Progenitor cell of endocrine pancreas (in vitro differentiated cells): Measurements from ENCODE around the gene DTD1. TPM values are rescaled to one million over a fixed set of nuclear protein-coding genes. Genes with fewer than 3 reads are reported as not detected.

Experiments used
- DNase-seq: peaks from one replicate; pipeline ENCODE4 v3.0.0; 2021; ENCODE audit warnings: low spot score; ENCODE audit not compliant: unreplicated experiment
- H3K27ac Mint-ChIP-seq: 2 replicates; pipeline ENCODE4 v1.8.0; 2021; ENCODE audit warnings: mild to moderate bottlenecking, moderate library complexity, mixed read lengths
- H3K27me3 Mint-ChIP-seq: 2 replicates; pipeline ENCODE4 v1.8.0; 2021; ENCODE audit warnings: mixed read lengths
- H3K36me3 Mint-ChIP-seq: 2 replicates; pipeline ENCODE4 v1.8.0; 2022; ENCODE audit warnings: mixed read lengths; ENCODE audit not compliant: insufficient read depth
- H3K4me1 Mint-ChIP-seq: 2 replicates; pipeline ENCODE4 v1.8.0; 2021; ENCODE audit warnings: low read depth, mixed read lengths
- H3K4me3 Mint-ChIP-seq: 2 replicates; pipeline ENCODE4 v1.8.0; 2021; ENCODE audit warnings: low read depth, mild to moderate bottlenecking, moderate library complexity, mixed read lengths
- H3K9me3 Mint-ChIP-seq: 2 replicates; pipeline ENCODE4 v1.8.0; 2021; ENCODE audit warnings: low read depth, mixed read lengths
- CTCF ChIP-seq: fragments of 200-600 bp; sonication (generic); IDR thresholded peaks from one replicate; pipeline ENCODE4 v1.5.0; 2021; ENCODE audit warnings: antibody characterized with exemption, mild to moderate bottlenecking; ENCODE audit not compliant: unreplicated experiment
- total RNA-seq: library from RNA; stranded (reverse); gene quantifications from 2 replicates; pipeline ENCODE4 v1.2.1, GENCODE V29; 2021

Gene DTD1
- total RNA-seq, 1 donor from 2014 or later = 26.8 TPM

DNA sequence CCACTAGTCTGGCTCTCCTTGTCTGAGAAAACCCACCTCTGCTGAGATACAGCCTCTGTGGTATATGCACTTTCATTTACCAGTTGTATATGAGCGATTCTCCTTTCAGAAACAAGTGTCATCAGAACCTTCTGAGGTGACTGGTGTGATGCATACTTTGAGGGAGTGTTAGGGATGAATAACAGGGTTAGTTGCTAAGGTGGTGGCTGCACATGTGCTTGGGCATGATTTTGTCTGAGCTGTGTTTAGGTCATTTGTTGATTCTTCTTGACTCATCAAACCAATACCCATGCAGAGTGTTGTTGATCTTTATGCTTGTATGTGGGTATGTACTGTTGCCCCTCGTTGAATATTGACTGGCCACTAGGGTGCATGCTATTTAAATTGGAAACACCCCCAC lies 25.7 kb downstream of the DTD1 start:
- Mint-ChIP-seq H3K27ac (no peak overlapping the region), H3K4me1 (no peaks in the 10 kb centered on the region), H3K27me3 (no peaks in the 10 kb centered on the region), H3K36me3 (peaks cover 13% of the 10 kb centered on the region), H3K9me3 (peaks cover 3% of the 10 kb centered on the region), H3K4me3 (no peak overlapping the region)
- DNase-seq = no peak
- no peak for TF ChIP-seq CTCF

DNA sequence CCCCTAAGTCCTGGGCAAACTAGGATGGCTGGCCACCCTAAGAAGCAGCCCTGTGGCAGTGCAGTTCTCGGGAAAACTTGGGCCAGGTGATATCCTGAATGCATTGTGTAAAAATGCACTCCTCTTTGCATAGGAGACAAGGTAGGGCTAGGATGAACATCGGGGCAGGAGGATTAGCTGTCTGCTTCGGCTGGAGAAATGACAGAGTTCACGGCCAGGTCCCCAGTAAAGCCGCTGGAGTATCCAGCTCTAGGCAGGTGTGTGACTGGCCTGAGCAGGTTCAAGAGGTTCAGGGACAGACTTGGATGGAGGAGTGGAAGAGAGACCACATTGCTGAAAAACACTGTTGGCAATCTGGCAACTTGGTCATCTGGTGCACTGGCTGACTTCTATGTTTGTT lies 26.4 kb downstream of the DTD1 start:
- TF ChIP-seq CTCF = no peak
- Mint-ChIP-seq H3K27ac (no peak overlapping the region), H3K36me3 (peaks cover 13% of the 10 kb centered on the region), H3K4me1 (no peaks in the 10 kb centered on the region), H3K27me3 (no peaks in the 10 kb centered on the region), H3K9me3 (peaks cover 3% of the 10 kb centered on the region), H3K4me3 (no peak overlapping the region)
- no peak for DNase-seq

DNA sequence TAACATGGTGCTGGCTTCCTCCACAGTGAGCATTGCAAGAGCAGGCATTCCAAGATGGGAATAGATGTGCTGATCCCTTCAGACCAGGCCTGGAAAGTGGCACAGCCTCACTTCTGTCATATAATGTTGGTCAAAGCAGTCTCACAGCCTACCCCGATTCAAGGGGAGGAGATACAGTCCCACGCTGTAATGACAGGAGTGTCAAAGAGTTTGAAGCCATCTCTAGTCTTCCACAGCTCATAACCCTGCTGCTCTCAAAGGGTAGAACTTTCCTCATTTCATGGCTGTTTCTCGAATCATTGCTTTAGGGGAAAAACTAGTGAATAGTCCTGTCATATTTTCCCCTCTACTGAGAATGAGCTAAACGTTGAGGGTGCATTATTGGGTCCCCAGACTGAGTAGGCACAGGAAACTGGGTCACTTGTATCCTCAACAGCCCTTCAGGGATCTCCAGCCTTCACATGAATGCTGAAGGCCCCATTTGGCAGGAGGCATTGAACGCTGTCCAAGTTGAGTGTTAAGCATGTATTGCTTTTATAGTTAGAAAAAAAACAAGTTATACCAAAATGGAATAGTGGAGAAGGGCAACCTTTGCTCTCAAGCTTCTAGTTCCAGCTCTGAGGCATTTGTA lies 27.3 kb downstream of the DTD1 start:
- H3K4me3 Mint-ChIP-seq = no peak overlapping the region
- no peak for DNase-seq
- H3K27me3 Mint-ChIP-seq = no peaks in the 10 kb centered on the region
- H3K36me3 Mint-ChIP-seq = peaks cover 10% of the 10 kb centered on the region
- H3K9me3 Mint-ChIP-seq = peaks cover 3% of the 10 kb centered on the region
- no peak overlapping the region for H3K27ac Mint-ChIP-seq
- no peaks in the 10 kb centered on the region for H3K4me1 Mint-ChIP-seq
- no peak for TF ChIP-seq CTCF

DNA sequence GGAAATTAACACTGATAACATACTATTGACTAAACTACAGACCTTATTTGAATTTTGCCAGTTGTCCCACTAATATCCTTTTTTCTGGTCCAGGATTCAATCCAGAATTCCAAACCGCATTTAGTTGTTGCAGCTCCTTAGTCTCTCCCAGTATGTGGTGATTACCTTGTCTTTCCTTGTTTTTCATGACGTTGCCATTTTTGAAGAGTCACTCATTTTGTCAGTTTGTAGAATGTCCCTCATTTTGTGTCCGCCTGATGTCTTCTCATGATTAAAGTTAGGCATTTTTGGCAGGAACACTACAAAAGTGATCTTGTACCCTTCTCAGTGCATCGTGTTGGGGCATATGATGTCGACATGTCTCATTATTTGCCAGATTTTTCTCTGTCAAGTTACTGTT lies 33.1 kb downstream of the DTD1 start:
- DNase-seq = no peak
- Mint-ChIP-seq H3K4me3 (no peak overlapping the region), H3K4me1 (peaks cover 2% of the 10 kb centered on the region), H3K9me3 (peaks cover 3% of the 10 kb centered on the region), H3K27me3 (no peaks in the 10 kb centered on the region), H3K27ac (no peak overlapping the region), H3K36me3 (peaks cover 7% of the 10 kb centered on the region)
- TF ChIP-seq CTCF = no peak

DNA sequence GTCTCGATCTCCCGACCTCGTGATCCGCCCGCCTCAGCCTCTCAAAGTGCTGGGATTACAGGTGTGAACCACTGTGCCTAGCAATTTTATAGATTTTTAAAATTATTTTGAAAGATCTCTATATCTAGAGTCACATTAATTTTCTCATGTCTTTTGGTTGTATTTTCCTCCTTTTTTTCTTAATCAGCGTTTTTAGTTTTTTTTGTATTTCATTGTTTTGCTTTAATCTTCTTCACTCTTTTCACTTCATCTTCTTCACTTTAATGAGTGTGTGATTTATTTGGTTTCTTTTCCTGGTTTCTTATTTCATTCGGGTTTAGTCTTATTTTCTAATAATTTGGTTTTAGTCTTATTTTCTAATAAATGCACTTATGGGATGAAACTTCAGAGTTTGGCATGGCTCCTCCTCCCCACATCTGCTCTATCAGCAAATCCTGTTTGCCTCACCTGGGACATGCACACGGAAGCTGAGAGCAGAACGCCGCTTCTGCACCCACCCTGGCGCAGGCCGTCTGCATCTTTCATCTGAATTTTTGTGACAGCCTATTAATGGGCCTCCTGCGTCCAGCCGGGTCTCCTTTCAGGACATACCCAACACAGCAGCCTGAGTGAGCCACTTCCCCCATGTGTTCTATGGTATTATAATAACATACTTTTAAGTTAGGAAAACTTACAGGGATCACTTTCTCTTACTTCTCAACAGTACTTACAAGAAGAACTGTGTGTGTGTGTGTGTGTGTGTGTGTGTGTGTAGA lies 35.5 kb downstream of the DTD1 start:
- Mint-ChIP-seq H3K36me3 (peaks cover 2% of the 10 kb centered on the region), H3K27me3 (no peaks in the 10 kb centered on the region), H3K4me1 (peaks cover 2% of the 10 kb centered on the region), H3K4me3 (no peak overlapping the region), H3K9me3 (no peaks in the 10 kb centered on the region), H3K27ac (no peak overlapping the region)
- no peak for TF ChIP-seq CTCF
- no peak for DNase-seq
